OCI-LY3 (cell line): ENCODE data around the gene PFDN5.

Experiments
- CTCF ChIP-seq: fragments of 200-600, 300-600 bp; sonication (generic); IDR thresholded peaks from 2 replicates; pipeline ENCODE4 v1.5.1; 2014; ENCODE audit warnings: antibody characterized with exemption, low read length, low read depth
- EZH2phosphoT487 ChIP-seq: fragments of 200-600 bp; shearing (Covaris generic); IDR thresholded peaks from 2 replicates; pipeline ENCODE4 v1.6.1; 2018; ENCODE audit warnings: antibody characterized with exemption, mixed run types, low read depth

GRCh38 chr12:53289891-53290290 lies 5.5 kb upstream of the PFDN5 start:
- TF ChIP-seq CTCF: no peak
- no peak for TF ChIP-seq EZH2phosphoT487
